ENCODE measurements around the gene SPTB. TPM values are rescaled to one million over a fixed set of nuclear protein-coding genes. Genes with fewer than 3 reads are reported as not detected.

SPTB gene
- total RNA-seq, 1 donor from 2014 or later = 14.9 TPM

- intact Hi-C loops (cut with DNase I) = no loop called here
- Histone ChIP-seq H3K4me3 (no peak overlapping the region), H3K36me3 (no peaks in the 10 kb centered on the region), H3K9me3 (no peaks in the 10 kb centered on the region), H3K27me3 (no peaks in the 10 kb centered on the region), H3K4me1 (peaks cover 0 to 11% of the 10 kb centered on the region in 2 donors), H3K27ac (no peak overlapping the region)
- no peak for TF ChIP-seq CTCF (IDR thresholded peaks at IDR 0.05)
- no peak for DNase-seq (ENCODE audit: low spot score in 2 of 2)
Observed at GRCh38 chr14:64844272-64844671, 35.4 kb downstream of the SPTB start.

GRCh38 chr14:64843548-64843947 lies 36.2 kb downstream of the SPTB start:
- no peak overlapping the region for H3K27ac ChIP-seq
- no peaks in the 10 kb centered on the region for H3K36me3 ChIP-seq
- no peak overlapping the region for H3K4me3 ChIP-seq
- DNase-seq (ENCODE audit: low spot score in 2 of 2) = no peak
- no peaks in the 10 kb centered on the region for H3K9me3 ChIP-seq
- no peak for TF ChIP-seq CTCF (IDR thresholded peaks at IDR 0.05)
- H3K4me1 ChIP-seq = peaks cover 0 to 11% of the 10 kb centered on the region in 2 donors
- intact Hi-C loops (cut with DNase I) = no loop called here
- H3K27me3 ChIP-seq = no peaks in the 10 kb centered on the region

- Histone ChIP-seq H3K9me3 (no peaks in the 10 kb centered on the region), H3K27me3 (no peaks in the 10 kb centered on the region), H3K27ac (no peak overlapping the region), H3K36me3 (no peaks in the 10 kb centered on the region), H3K4me3 (no peak overlapping the region), H3K4me1 (peaks cover 0 to 11% of the 10 kb centered on the region in 2 donors)
- DNase-seq (ENCODE audit: low spot score in 2 of 2) = no peak
- intact Hi-C loops (cut with DNase I) = no loop called here
- no peak for TF ChIP-seq CTCF (IDR thresholded peaks at IDR 0.05)
Observed at GRCh38 chr14:64841772-64842750, 37.6 kb downstream of the SPTB start.

- Histone ChIP-seq H3K4me1 (peaks cover 0 to 11% of the 10 kb centered on the region in 2 donors), H3K27ac (no peak overlapping the region), H3K9me3 (no peaks in the 10 kb centered on the region), H3K27me3 (no peaks in the 10 kb centered on the region), H3K36me3 (no peaks in the 10 kb centered on the region), H3K4me3 (no peak overlapping the region)
- peak in 2 of 3 experiments; percentile 12 to 25 for TF ChIP-seq CTCF (IDR thresholded peaks at IDR 0.05)
- DNase-seq (ENCODE audit: low spot score in 2 of 2) = no peak
- intact Hi-C loops (cut with DNase I) = no loop called here
Observed at GRCh38 chr14:64841121-64841651, 38.5 kb downstream of the SPTB start.

- no peak for TF ChIP-seq CTCF (IDR thresholded peaks at IDR 0.05)
- Histone ChIP-seq H3K27me3 (no peaks in the 10 kb centered on the region), H3K4me3 (no peak overlapping the region), H3K4me1 (peaks cover 0 to 11% of the 10 kb centered on the region in 2 donors), H3K9me3 (no peaks in the 10 kb centered on the region), H3K27ac (no peak overlapping the region), H3K36me3 (no peaks in the 10 kb centered on the region)
- intact Hi-C loops (cut with DNase I) = no loop called here
- DNase-seq (ENCODE audit: low spot score in 2 of 2) = no peak
Observed at GRCh38 chr14:64838656-64839055, 41.1 kb downstream of the SPTB start.

Measured in ascending aorta (tissue), 2 donors.